Bronchial epithelial cell (primary cell): ENCODE measurements around the gene SETMAR. TPM values are rescaled to one million over a fixed set of nuclear protein-coding genes. Genes with fewer than 3 reads are reported as not detected.
"Not testable (repeated sequence)": the region's sequence is repeated elsewhere in the genome, so short reads cannot be mapped to it uniquely, and the experiment has no call there.

Experiments used
- DNase-seq: peaks from one replicate; pipeline ENCODE4 v3.0.0-alpha.2; 2010; ENCODE audit warnings: low read depth
- FAIRE-seq: peaks from 2 replicates; lab custom pipeline; 2011; peaks lifted over from hg19 to GRCh38; lab: Jason Lieb, UNC
- H3K27me3 ChIP-seq: 2 replicates; pipeline ENCODE4 v1.5.1; 2011; ENCODE audit warnings: low read length; ENCODE audit not compliant: control insufficient read depth, insufficient read depth
- H3K36me3 ChIP-seq: 2 replicates; pipeline ENCODE4 v1.5.1; 2011; ENCODE audit warnings: low read length; ENCODE audit not compliant: control insufficient read depth, insufficient read depth
- H3K4me3 ChIP-seq: 2 replicates; pipeline ENCODE4 v1.5.1; 2011; ENCODE audit warnings: mild to moderate bottlenecking, low read depth, low read length, control low read depth
- CTCF ChIP-seq: IDR thresholded peaks from 2 replicates; pipeline ENCODE4 v1.5.1; 2011; ENCODE audit warnings: mild to moderate bottlenecking, moderate library complexity, low read length, control low read depth, inconsistent platforms; ENCODE audit not compliant: insufficient read depth, severe bottlenecking
- total RNA-seq: library from RNA; depleted of rRNA; stranded (reverse); fragments of >200 nt; gene quantifications from 2 replicates; pipeline ENCODE4 v1.2.1, GENCODE V29; 2014

Gene SETMAR
- total RNA-seq, 1 donor from 2014 or later = 5.0 TPM

GRCh38 chr3:4292301-4292700, 10.9 kb upstream of the SETMAR start:
- no peak for TF ChIP-seq CTCF
- no peak for FAIRE-seq
- H3K36me3 ChIP-seq = no peaks in the 10 kb centered on the region

GRCh38 chr3:4294616-4295327, 8.4 kb upstream of the SETMAR start:
- Histone ChIP-seq H3K27me3 (no peaks in the 10 kb centered on the region), H3K36me3 (no peaks in the 10 kb centered on the region), H3K4me3 (no peak overlapping the region)
- DNase-seq (no peak), FAIRE-seq (no peak)
- TF ChIP-seq CTCF = no peak

More at GRCh38 chr3:4292301-4292700, 10.9 kb upstream of the SETMAR start:
- DNase-seq = no peak
- H3K27me3 ChIP-seq = no peaks in the 10 kb centered on the region
- no peak overlapping the region for H3K4me3 ChIP-seq

- not testable (repeated sequence) for DNase-seq, FAIRE-seq
Observed at GRCh38 chr3:4296454-4296853, 6.7 kb upstream of the SETMAR start.

GRCh38 chr3:4297486-4297885, 5.7 kb upstream of the SETMAR start:
- DNase-seq = no peak
- no peaks in the 10 kb centered on the region for H3K27me3 ChIP-seq
- H3K4me3 ChIP-seq = no peak overlapping the region
- TF ChIP-seq CTCF = no peak
- H3K36me3 ChIP-seq = no peaks in the 10 kb centered on the region
- FAIRE-seq = no peak

More at GRCh38 chr3:4296454-4296853, 6.7 kb upstream of the SETMAR start:
- not testable (repeated sequence) for H3K36me3 ChIP-seq, H3K27me3 ChIP-seq, H3K4me3 ChIP-seq

GRCh38 chr3:4302747-4303146, 422 bp upstream of the SETMAR start:
- FAIRE-seq = no peak
- peak overlapping the region; percentile 58 for H3K4me3 ChIP-seq
- H3K27me3 ChIP-seq = no peaks in the 10 kb centered on the region
- H3K36me3 ChIP-seq = no peaks in the 10 kb centered on the region
- no peak for DNase-seq
- TF ChIP-seq CTCF = no peak

- not testable (repeated sequence) for H3K36me3 ChIP-seq, H3K4me3 ChIP-seq, FAIRE-seq, DNase-seq, H3K27me3 ChIP-seq
Observed at GRCh38 chr3:4305210-4305609, 2.0 kb downstream of the SETMAR start.

GRCh38 chr3:4306091-4306490, 2.9 kb downstream of the SETMAR start:
- Histone ChIP-seq H3K4me3 (no peak overlapping the region), H3K27me3 (no peaks in the 10 kb centered on the region), H3K36me3 (no peaks in the 10 kb centered on the region)
- no peak for TF ChIP-seq CTCF
- no peak for DNase-seq
- no peak for FAIRE-seq
